GM19395 (cell line): Measurements from ENCODE around the gene DHCR7.

ENCODE experiments used
- ATAC-seq: cut with Tn5 transposase; IDR thresholded peaks from one replicate; pipeline ENCODE4 v1.9.1; 2021; ENCODE audit warnings: mild to moderate bottlenecking, moderate library complexity; ENCODE audit not compliant: unreplicated experiment

The DHCR7 gene

DNA sequence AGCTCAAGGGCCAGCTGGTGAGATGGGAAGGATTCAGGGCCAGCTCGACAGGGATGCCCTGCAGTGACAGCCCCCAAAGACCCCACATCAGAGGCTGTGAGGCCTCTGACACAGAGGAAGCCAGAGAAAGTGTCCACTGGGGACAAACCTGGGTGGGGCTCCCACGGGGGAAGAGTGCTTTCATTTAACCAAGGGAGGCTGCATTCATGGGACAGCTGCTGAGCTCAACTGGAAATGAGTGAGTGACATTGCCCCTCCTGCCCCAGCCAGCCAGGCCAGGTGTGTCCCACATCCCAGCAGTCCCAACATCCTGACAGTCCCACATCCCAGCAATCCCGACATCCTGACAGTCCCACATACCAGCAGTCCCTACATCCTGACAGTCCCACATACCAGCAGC, 61.0 kb downstream of the DHCR7 start:
- ATAC-seq, result no peak

DNA sequence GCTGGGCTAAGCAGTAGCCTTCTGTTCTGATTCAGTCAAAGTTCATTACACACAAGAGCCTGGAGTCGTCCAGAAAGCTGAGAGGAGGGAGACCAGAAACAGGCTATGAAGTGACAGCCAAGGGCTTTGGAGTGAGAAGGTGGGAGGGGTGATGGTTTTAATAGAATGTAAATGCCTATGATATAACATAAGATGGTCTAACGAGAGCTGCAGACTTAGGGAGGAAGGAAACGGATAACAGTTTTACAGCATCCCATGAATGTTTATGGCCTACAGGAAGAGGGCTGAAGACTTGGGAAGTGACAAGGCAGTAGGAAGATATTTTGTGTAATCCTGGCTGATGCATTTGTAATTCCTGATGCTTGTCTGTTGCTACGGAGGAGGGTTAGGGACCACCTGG, 62.0 kb downstream of the DHCR7 start:
- ATAC-seq, result no peak

DNA sequence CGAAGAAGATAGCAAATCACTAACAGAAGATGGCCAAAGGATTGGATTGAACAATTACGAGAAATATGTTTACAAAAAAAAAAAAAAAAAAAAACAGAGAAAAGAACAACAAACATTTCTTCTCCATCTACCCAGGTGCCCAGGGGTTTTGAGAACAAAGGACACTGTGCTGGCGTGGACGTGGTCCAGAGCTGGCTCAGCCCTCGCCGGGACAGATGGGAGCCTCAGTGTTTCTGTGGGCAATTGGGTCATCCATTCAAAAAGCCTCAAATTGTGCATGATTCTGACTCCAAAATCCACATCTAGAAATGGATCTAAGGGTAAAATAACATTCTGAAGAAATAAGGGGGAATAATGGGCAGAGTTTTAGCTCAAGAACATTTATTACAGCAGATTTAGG, 63.1 kb downstream of the DHCR7 start:
- ATAC-seq, result no peak

DNA sequence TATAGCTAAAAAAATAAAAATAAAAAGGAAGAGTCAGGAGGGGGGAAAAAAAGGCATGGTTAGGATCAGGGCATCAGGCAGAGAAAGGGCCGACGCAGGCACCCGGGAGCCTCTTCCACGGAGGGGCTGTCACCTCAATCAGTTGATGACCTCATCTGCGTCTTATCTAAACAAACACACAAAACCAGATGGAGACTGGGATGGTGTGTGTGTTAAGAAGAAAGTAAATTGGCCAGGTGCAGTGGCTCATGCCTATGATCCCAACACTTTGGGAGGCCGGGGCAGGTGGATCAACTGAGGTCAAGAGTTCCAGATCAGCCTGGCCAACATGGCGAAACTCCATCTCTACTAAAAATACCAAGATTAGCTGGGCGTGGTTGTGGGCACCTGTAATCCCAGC, 63.6 kb downstream of the DHCR7 start:
- no peak for ATAC-seq
